HepG2 (cell line): Measurements from ENCODE around the gene TTC23. TPM values are rescaled to one million over a fixed set of nuclear protein-coding genes. Genes with fewer than 3 reads are reported as not detected.
A peak's percentile ranks its signal among the peaks of the same experiment; 100 is the strongest.

Experiments
- BCLAF1 ChIP-seq: fragments of 450-650 bp; IDR thresholded peaks from 2 replicates; pipeline ENCODE4 v1.6.1; 2017; ENCODE audit warnings: mild to moderate bottlenecking
- EEA1 ChIP-seq: sonication (generic); formaldehyde crosslinking; IDR thresholded peaks from 2 replicates; pipeline ENCODE4 v1.5.1; 2020; ENCODE audit warnings: mild to moderate bottlenecking, missing genetic modification reagents, borderline replicate concordance
- FLYWCH1 ChIP-seq: sonication (generic); formaldehyde crosslinking; IDR thresholded peaks from 2 replicates; pipeline ENCODE4 v1.8.1; 2023; ENCODE audit warnings: mild to moderate bottlenecking, missing genetic modification reagents
- KMT2A ChIP-seq: sonication (generic); formaldehyde crosslinking; IDR thresholded peaks from 2 replicates; pipeline ENCODE4 v1.4.0; 2020; ENCODE audit warnings: missing genetic modification reagents
- MAZ ChIP-seq, 2 experiments: sonication (generic) in 1 of 2; formaldehyde crosslinking in 1 of 2; IDR thresholded peaks; 2 replicates each; pipeline versions ENCODE4 v1.5.0 to v1.6.1; 2012 to 2020; ENCODE audit warnings: low read depth in 2 of 2, mild to moderate bottlenecking in 2 of 2, borderline replicate concordance in 1 of 2, improper control_type of control experiment in 1 of 2, low read length in 1 of 2, missing genetic modification reagents in 1 of 2, moderate library complexity in 1 of 2
- NFATC3 ChIP-seq: sonication (generic); formaldehyde crosslinking; IDR thresholded peaks from 2 replicates; pipeline ENCODE4 v1.5.1; 2020; ENCODE audit warnings: mild to moderate bottlenecking, missing genetic modification reagents
- NFE2L1 ChIP-seq: sonication (generic); formaldehyde crosslinking; IDR thresholded peaks from 2 replicates; pipeline ENCODE4 v1.4.0; 2020; ENCODE audit warnings: missing genetic modification reagents, mild to moderate bottlenecking, borderline replicate concordance
- PITX1 ChIP-seq: sonication (generic); formaldehyde crosslinking; IDR thresholded peaks from 2 replicates; pipeline ENCODE4 v1.5.1; 2020; ENCODE audit warnings: mild to moderate bottlenecking, missing genetic modification reagents
- RNF2 ChIP-seq: fragments of 450-650 bp; conservative IDR thresholded peaks from 2 replicates; pipeline ENCODE4 v1.6.1; 2016; ENCODE audit warnings: low read depth
- SNAI1 ChIP-seq: sonication (generic); formaldehyde crosslinking; IDR thresholded peaks from 2 replicates; pipeline ENCODE4 v1.5.0; 2020; ENCODE audit warnings: mild to moderate bottlenecking, missing genetic modification reagents, borderline replicate concordance
- TIGD3 ChIP-seq: sonication (generic); formaldehyde crosslinking; IDR thresholded peaks from 2 replicates; pipeline ENCODE4 v1.5.1; 2020; ENCODE audit warnings: mild to moderate bottlenecking, missing genetic modification reagents, borderline replicate concordance
- ZNF354B ChIP-seq: sonication (generic); formaldehyde crosslinking; IDR thresholded peaks from 2 replicates; pipeline ENCODE4 v1.8.0; 2022; ENCODE audit warnings: mild to moderate bottlenecking, missing genetic modification reagents
- ZNF768 ChIP-seq: sonication (generic); formaldehyde crosslinking; IDR thresholded peaks from 2 replicates; pipeline ENCODE4 v1.4.0; 2020; ENCODE audit warnings: missing genetic modification reagents
- ZSCAN22 ChIP-seq: sonication (generic); formaldehyde crosslinking; IDR thresholded peaks from 2 replicates; pipeline ENCODE4 v1.4.0; 2020; ENCODE audit warnings: mild to moderate bottlenecking, missing genetic modification reagents
- polyA plus RNA-seq, 8 experiments: library from polyadenylated mRNA; depleted of rRNA in 3 of 8; stranded (reverse) in 7 of 8; unstranded in 1 of 8; fragments of >200 nt; fragmentation: Illumina TruSeq in 4 of 8; extraction: Trizol in 4 of 8; gene quantifications; 2 replicates each; pipeline versions ENCODE4 v1.2.1 to v1.2.3, GENCODE V29; 2011 to 2016; ENCODE audit warnings: low read depth in 4 of 8, missing spikeins in 1 of 8, mixed read lengths in 1 of 8; ENCODE audit not compliant: insufficient read depth in 1 of 8
- total RNA-seq, 5 experiments: library from RNA; depleted of rRNA; stranded (reverse); fragments of >200 nt; fragmentation: Illumina TruSeq; extraction: Trizol; gene quantifications; 2 replicates each; pipeline ENCODE4 v1.2.3, GENCODE V29; 2016; ENCODE audit warnings: low read depth in 1 of 5
- TF ChIP-seq, protein P1 (sequence below): IDR thresholded peaks from 2 replicates; pipeline ENCODE4 v1.6.1; 2016; ENCODE audit warnings: mild to moderate bottlenecking, missing biosample characterization, missing genetic modification reagents
- TF ChIP-seq, protein P2 (sequence below): sonication (generic); formaldehyde crosslinking; IDR thresholded peaks from 2 replicates; pipeline ENCODE4 v1.4.0; 2020; ENCODE audit warnings: missing genetic modification reagents
- TF ChIP-seq, protein P3 (sequence below): sonication (generic); formaldehyde crosslinking; IDR thresholded peaks from 2 replicates; pipeline ENCODE4 v1.4.0; 2020; ENCODE audit warnings: missing genetic modification reagents

Gene TTC23
- total and polyA plus RNA-seq, 2 of the 13 experiments (the other 11 are each of a cell fraction or from before 2014, with no cell fraction given), result 1.6 to 11.7 TPM

GRCh38 chr15:99250857-99251841, 1.8 kb upstream of the TTC23 start, which contains the start of gene LRRC28 (continued):
- TF ChIP-seq BCLAF1 (no peak), PITX1 (CRISPR knock-in tag) (peak; percentile 55), ZNF354B (no peak), RNF2 (no peak), KMT2A (CRISPR knock-in tag) (peak; percentile 83), FLYWCH1 (CRISPR knock-in tag) (no peak), EEA1 (CRISPR knock-in tag) (no peak), NFATC3 (no peak), NFE2L1 (CRISPR knock-in tag) (no peak), MAZ (IDR thresholded peaks at IDR 0.05; ENCODE audit: borderline replicate concordance, low read depth, low read length) (peak; percentile 51), MAZ (CRISPR knock-in tag; IDR thresholded peaks at IDR 0.05; ENCODE audit: low read depth) (peak; percentile 53; the same call in 1 of the 2 replicates), ZSCAN22 (CRISPR knock-in tag) (no peak), SNAI1 (CRISPR knock-in tag) (peak; percentile 48; the same call in 1 of the 2 replicates), TIGD3 (CRISPR knock-in tag) (no peak), ZNF768 (CRISPR knock-in tag) (peak; percentile 39; the same call in 1 of the 2 replicates)
- TF ChIP-seq, protein P1, sequence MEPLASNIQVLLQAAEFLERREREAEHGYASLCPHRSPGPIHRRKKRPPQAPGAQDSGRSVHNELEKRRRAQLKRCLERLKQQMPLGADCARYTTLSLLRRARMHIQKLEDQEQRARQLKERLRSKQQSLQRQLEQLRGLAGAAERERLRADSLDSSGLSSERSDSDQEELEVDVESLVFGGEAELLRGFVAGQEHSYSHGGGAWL, result peak; percentile 74; the same call in 1 of the 2 replicates
- TF ChIP-seq, protein P2, sequence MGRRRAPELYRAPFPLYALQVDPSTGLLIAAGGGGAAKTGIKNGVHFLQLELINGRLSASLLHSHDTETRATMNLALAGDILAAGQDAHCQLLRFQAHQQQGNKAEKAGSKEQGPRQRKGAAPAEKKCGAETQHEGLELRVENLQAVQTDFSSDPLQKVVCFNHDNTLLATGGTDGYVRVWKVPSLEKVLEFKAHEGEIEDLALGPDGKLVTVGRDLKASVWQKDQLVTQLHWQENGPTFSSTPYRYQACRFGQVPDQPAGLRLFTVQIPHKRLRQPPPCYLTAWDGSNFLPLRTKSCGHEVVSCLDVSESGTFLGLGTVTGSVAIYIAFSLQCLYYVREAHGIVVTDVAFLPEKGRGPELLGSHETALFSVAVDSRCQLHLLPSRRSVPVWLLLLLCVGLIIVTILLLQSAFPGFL (CRISPR knock-in tag), result no peak
- TF ChIP-seq, protein P3, sequence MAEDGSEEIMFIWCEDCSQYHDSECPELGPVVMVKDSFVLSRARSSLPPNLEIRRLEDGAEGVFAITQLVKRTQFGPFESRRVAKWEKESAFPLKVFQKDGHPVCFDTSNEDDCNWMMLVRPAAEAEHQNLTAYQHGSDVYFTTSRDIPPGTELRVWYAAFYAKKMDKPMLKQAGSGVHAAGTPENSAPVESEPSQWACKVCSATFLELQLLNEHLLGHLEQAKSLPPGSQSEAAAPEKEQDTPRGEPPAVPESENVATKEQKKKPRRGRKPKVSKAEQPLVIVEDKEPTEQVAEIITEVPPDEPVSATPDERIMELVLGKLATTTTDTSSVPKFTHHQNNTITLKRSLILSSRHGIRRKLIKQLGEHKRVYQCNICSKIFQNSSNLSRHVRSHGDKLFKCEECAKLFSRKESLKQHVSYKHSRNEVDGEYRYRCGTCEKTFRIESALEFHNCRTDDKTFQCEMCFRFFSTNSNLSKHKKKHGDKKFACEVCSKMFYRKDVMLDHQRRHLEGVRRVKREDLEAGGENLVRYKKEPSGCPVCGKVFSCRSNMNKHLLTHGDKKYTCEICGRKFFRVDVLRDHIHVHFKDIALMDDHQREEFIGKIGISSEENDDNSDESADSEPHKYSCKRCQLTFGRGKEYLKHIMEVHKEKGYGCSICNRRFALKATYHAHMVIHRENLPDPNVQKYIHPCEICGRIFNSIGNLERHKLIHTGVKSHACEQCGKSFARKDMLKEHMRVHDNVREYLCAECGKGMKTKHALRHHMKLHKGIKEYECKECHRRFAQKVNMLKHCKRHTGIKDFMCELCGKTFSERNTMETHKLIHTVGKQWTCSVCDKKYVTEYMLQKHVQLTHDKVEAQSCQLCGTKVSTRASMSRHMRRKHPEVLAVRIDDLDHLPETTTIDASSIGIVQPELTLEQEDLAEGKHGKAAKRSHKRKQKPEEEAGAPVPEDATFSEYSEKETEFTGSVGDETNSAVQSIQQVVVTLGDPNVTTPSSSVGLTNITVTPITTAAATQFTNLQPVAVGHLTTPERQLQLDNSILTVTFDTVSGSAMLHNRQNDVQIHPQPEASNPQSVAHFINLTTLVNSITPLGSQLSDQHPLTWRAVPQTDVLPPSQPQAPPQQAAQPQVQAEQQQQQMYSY (CRISPR knock-in tag), result no peak
